ENCODE results near the gene HIRA. TPM values are rescaled to one million over a fixed set of nuclear protein-coding genes. Genes with fewer than 3 reads are reported as not detected.

HIRA gene
- total and polyA plus RNA-seq, 2 experiments from 2014 or later: 9.4 to 58.3 TPM

DNA sequence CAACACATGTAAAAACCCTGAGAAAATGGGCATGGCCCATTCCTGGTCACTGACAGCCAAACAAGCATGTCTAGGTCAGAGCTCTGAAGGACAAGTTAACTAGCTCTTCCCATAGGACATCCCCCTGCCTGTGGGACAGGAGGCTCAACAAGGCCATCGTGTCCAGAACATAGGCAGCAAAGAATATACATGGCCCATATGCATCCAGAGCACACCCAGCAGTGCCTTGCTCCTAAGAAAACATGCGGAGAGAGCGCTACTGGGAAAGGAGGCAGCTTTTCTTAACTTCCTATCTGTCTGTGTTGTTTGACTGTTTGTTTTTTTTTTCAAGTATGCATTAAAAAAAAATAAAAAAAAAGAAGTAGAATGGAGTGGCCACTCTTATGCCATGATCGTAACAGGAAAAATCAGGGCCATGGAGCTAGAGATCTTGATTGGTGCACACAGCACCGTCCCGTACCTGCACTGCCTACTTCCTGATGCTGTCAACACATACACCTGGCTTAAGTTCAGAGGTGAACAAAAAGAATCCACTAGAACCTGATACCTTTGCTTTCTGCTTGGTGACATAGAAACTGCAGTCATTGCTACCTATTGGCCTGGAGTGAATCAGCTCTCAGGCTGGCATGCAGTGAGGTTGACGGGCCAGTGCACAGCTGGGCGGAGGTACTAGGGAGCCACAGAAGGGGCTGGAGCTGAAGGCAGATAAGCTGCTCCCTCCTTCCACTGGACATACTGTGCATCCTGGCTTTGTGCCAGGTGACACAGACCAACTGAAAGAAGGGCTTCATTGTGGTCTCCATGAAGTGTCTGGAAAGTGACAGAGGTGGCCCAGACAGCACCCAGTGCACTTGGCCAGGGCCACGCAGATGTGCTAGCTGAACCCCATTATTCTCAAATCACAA, 35.6 kb upstream of the HIRA start:
- H3K9me3 Mint-ChIP-seq: no peaks in the 10 kb centered on the region
- Histone ChIP-seq H3K79me2 (replicated peaks; ENCODE audit: insufficient read depth) (no peaks in the 10 kb centered on the region), H3F3A (replicated peaks; ENCODE audit: low read depth) (no peaks in the 10 kb centered on the region), H3K4me1 (ENCODE audit: insufficient read depth) (no peaks in the 10 kb centered on the region), H3K27me3 (ENCODE audit: insufficient read depth) (no peaks in the 10 kb centered on the region), H3K36me3 (ENCODE audit: insufficient read depth) (peaks cover 45% of the 10 kb centered on the region), H3K27ac (ENCODE audit: low read depth) (no peak overlapping the region), H2AFZ (no peak overlapping the region), H3K4me2 (no peak overlapping the region), H3K9me2 (ENCODE audit: insufficient read depth) (no peaks in the 10 kb centered on the region), H3K4me3 (no peak overlapping the region), H4K20me1 (replicated peaks; ENCODE audit: insufficient read depth) (peaks cover 11% of the 10 kb centered on the region)
- no peaks in the 10 kb centered on the region for H3K4me1 Mint-ChIP-seq
- no peak overlapping the region for H3K4me3 Mint-ChIP-seq
- TF ChIP-seq, protein P1, sequence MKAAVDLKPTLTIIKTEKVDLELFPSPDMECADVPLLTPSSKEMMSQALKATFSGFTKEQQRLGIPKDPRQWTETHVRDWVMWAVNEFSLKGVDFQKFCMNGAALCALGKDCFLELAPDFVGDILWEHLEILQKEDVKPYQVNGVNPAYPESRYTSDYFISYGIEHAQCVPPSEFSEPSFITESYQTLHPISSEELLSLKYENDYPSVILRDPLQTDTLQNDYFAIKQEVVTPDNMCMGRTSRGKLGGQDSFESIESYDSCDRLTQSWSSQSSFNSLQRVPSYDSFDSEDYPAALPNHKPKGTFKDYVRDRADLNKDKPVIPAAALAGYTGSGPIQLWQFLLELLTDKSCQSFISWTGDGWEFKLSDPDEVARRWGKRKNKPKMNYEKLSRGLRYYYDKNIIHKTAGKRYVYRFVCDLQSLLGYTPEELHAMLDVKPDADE (IDR thresholded peaks at IDR 0.05): no peak
- TF ChIP-seq POLR2AphosphoS5 (IDR thresholded peaks at IDR 0.05; ENCODE audit: low read depth): no peak
- TF ChIP-seq, protein P2, sequence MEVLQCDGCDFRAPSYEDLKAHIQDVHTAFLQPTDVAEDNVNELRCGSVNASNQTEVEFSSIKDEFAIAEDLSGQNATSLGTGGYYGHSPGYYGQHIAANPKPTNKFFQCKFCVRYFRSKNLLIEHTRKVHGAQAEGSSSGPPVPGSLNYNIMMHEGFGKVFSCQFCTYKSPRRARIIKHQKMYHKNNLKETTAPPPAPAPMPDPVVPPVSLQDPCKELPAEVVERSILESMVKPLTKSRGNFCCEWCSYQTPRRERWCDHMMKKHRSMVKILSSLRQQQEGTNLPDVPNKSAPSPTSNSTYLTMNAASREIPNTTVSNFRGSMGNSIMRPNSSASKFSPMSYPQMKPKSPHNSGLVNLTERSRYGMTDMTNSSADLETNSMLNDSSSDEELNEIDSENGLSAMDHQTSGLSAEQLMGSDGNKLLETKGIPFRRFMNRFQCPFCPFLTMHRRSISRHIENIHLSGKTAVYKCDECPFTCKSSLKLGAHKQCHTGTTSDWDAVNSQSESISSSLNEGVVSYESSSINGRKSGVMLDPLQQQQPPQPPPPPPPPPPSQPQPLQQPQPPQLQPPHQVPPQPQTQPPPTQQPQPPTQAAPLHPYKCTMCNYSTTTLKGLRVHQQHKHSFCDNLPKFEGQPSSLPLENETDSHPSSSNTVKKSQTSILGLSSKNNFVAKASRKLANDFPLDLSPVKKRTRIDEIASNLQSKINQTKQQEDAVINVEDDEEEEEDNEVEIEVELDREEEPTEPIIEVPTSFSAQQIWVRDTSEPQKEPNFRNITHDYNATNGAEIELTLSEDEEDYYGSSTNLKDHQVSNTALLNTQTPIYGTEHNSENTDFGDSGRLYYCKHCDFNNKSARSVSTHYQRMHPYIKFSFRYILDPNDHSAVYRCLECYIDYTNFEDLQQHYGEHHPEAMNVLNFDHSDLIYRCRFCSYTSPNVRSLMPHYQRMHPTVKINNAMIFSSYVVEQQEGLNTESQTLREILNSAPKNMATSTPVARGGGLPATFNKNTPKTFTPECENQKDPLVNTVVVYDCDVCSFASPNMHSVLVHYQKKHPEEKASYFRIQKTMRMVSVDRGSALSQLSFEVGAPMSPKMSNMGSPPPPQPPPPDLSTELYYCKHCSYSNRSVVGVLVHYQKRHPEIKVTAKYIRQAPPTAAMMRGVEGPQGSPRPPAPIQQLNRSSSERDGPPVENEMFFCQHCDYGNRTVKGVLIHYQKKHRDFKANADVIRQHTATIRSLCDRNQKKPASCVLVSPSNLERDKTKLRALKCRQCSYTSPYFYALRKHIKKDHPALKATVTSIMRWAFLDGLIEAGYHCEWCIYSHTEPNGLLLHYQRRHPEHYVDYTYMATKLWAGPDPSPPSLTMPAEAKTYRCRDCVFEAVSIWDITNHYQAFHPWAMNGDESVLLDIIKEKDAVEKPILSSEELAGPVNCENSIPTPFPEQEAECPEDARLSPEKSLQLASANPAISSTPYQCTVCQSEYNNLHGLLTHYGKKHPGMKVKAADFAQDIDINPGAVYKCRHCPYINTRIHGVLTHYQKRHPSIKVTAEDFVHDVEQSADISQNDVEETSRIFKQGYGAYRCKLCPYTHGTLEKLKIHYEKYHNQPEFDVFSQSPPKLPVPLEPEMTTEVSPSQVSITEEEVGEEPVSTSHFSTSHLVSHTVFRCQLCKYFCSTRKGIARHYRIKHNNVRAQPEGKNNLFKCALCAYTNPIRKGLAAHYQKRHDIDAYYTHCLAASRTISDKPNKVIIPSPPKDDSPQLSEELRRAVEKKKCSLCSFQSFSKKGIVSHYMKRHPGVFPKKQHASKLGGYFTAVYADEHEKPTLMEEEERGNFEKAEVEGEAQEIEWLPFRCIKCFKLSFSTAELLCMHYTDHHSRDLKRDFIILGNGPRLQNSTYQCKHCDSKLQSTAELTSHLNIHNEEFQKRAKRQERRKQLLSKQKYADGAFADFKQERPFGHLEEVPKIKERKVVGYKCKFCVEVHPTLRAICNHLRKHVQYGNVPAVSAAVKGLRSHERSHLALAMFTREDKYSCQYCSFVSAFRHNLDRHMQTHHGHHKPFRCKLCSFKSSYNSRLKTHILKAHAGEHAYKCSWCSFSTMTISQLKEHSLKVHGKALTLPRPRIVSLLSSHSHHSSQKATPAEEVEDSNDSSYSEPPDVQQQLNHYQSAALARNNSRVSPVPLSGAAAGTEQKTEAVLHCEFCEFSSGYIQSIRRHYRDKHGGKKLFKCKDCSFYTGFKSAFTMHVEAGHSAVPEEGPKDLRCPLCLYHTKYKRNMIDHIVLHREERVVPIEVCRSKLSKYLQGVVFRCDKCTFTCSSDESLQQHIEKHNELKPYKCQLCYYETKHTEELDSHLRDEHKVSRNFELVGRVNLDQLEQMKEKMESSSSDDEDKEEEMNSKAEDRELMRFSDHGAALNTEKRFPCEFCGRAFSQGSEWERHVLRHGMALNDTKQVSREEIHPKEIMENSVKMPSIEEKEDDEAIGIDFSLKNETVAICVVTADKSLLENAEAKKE (CRISPR knock-in tag; IDR thresholded peaks at IDR 0.05): no peak
- no peak for TF ChIP-seq EZH2 (IDR thresholded peaks at IDR 0.05; ENCODE audit: low read depth, unreplicated experiment)
- TF ChIP-seq EZH2phosphoT487 (IDR thresholded peaks at IDR 0.05; ENCODE audit: unreplicated experiment): no peak
- TF ChIP-seq ZNF114 (CRISPR knock-in tag; IDR thresholded peaks at IDR 0.05): no peak
- TF ChIP-seq, protein P3, sequence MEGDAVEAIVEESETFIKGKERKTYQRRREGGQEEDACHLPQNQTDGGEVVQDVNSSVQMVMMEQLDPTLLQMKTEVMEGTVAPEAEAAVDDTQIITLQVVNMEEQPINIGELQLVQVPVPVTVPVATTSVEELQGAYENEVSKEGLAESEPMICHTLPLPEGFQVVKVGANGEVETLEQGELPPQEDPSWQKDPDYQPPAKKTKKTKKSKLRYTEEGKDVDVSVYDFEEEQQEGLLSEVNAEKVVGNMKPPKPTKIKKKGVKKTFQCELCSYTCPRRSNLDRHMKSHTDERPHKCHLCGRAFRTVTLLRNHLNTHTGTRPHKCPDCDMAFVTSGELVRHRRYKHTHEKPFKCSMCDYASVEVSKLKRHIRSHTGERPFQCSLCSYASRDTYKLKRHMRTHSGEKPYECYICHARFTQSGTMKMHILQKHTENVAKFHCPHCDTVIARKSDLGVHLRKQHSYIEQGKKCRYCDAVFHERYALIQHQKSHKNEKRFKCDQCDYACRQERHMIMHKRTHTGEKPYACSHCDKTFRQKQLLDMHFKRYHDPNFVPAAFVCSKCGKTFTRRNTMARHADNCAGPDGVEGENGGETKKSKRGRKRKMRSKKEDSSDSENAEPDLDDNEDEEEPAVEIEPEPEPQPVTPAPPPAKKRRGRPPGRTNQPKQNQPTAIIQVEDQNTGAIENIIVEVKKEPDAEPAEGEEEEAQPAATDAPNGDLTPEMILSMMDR (conservative IDR thresholded peaks at IDR 0.05; ENCODE audit: low read depth in 2 of 2): no peak
- TF ChIP-seq ZNF331 (CRISPR knock-in tag; IDR thresholded peaks at IDR 0.05; ENCODE audit: low read depth): no peak
- TF ChIP-seq, protein P4, sequence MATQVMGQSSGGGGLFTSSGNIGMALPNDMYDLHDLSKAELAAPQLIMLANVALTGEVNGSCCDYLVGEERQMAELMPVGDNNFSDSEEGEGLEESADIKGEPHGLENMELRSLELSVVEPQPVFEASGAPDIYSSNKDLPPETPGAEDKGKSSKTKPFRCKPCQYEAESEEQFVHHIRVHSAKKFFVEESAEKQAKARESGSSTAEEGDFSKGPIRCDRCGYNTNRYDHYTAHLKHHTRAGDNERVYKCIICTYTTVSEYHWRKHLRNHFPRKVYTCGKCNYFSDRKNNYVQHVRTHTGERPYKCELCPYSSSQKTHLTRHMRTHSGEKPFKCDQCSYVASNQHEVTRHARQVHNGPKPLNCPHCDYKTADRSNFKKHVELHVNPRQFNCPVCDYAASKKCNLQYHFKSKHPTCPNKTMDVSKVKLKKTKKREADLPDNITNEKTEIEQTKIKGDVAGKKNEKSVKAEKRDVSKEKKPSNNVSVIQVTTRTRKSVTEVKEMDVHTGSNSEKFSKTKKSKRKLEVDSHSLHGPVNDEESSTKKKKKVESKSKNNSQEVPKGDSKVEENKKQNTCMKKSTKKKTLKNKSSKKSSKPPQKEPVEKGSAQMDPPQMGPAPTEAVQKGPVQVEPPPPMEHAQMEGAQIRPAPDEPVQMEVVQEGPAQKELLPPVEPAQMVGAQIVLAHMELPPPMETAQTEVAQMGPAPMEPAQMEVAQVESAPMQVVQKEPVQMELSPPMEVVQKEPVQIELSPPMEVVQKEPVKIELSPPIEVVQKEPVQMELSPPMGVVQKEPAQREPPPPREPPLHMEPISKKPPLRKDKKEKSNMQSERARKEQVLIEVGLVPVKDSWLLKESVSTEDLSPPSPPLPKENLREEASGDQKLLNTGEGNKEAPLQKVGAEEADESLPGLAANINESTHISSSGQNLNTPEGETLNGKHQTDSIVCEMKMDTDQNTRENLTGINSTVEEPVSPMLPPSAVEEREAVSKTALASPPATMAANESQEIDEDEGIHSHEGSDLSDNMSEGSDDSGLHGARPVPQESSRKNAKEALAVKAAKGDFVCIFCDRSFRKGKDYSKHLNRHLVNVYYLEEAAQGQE (IDR thresholded peaks at IDR 0.05; ENCODE audit: unreplicated experiment): no peak
- TF ChIP-seq JUNB (IDR thresholded peaks at IDR 0.05; ENCODE audit: unreplicated experiment): no peak
- TF ChIP-seq STAT1 (IDR thresholded peaks at IDR 0.05; ENCODE audit: unreplicated experiment): no peak
- no peak for TF ChIP-seq NANOG (IDR thresholded peaks at IDR 0.05; ENCODE audit: borderline replicate concordance)
- no peak for TF ChIP-seq CREB1 (CRISPR knock-in tag; IDR thresholded peaks at IDR 0.05; ENCODE audit: low read depth)
- H3K36me3 Mint-ChIP-seq (ENCODE audit: low read depth): peaks cover 80% of the 10 kb centered on the region
- no peak overlapping the region for H3K27ac Mint-ChIP-seq
- ATAC-seq (no peak), DNase-seq (ENCODE audit: low spot score) (no peak)
- no peaks in the 10 kb centered on the region for H3K27me3 Mint-ChIP-seq (ENCODE audit: insufficient read depth, low read depth, poor library complexity)
